Effector CD4-positive, alpha-beta T cell (primary cell): ENCODE data around the gene IQCN.
A peak's percentile ranks its signal among the peaks of the same experiment; 100 is the strongest.

Source experiments
- DNase-seq: peaks from one replicate; pipeline ENCODE4 v3.0.0-alpha.2; 2020

IQCN gene

GRCh38 chr19:18286973-18287635, 12.9 kb upstream of the IQCN start:
- no peak for DNase-seq

GRCh38 chr19:18284712-18285360, 10.6 kb upstream of the IQCN start:
- no peak for DNase-seq

GRCh38 chr19:18283338-18283737, 9.1 kb upstream of the IQCN start:
- no peak for DNase-seq

GRCh38 chr19:18282788-18283141, 8.5 kb upstream of the IQCN start:
- DNase-seq: no peak

DNA sequence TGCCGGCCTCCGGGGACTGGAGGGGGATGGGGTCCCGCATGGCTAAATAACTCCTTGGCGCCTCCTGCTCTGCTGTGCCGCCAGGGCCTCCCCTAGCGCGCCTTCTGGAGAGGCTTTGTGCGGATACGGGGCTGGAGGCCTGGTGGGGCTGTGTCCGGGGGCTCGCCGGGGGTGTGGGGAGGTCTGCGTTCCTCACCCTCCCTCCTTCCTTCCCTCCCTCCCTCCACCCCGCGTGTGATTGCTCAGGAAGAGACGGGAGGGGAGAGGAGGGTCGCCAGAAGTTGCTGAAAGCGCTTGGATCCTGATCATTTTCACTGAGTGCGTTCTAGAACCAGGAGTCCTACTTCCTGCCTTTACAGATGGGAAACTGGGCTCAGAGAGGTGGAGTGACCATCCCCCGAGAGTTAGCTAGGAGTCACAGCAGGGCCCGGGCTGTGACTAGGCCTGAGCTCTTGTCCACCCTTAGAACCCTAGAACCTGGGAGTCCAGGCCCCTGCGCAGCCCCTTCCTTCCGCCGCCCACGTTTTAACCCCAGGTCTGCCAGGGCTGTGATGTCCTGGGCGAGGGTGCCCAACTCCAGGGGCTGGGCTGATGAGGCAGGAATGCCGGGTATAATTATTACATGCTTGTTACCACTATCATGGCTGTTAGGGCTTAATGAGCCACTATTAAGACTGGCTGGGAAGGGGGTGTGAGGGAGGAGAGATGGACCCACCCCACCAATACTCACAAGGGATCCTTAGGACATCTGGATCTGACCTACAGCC, 8.0 kb upstream of the IQCN start:
- DNase-seq: no peak

- DNase-seq: peak; percentile 97
Observed at GRCh38 chr19:18281082-18282020, 7.1 kb upstream of the IQCN start, which contains the start of gene JUND. Gene JUND, minus strand, starts transcription at chr19:18281622. Its CDS starts 138 bp downstream, at chr19:18281484.

DNA sequence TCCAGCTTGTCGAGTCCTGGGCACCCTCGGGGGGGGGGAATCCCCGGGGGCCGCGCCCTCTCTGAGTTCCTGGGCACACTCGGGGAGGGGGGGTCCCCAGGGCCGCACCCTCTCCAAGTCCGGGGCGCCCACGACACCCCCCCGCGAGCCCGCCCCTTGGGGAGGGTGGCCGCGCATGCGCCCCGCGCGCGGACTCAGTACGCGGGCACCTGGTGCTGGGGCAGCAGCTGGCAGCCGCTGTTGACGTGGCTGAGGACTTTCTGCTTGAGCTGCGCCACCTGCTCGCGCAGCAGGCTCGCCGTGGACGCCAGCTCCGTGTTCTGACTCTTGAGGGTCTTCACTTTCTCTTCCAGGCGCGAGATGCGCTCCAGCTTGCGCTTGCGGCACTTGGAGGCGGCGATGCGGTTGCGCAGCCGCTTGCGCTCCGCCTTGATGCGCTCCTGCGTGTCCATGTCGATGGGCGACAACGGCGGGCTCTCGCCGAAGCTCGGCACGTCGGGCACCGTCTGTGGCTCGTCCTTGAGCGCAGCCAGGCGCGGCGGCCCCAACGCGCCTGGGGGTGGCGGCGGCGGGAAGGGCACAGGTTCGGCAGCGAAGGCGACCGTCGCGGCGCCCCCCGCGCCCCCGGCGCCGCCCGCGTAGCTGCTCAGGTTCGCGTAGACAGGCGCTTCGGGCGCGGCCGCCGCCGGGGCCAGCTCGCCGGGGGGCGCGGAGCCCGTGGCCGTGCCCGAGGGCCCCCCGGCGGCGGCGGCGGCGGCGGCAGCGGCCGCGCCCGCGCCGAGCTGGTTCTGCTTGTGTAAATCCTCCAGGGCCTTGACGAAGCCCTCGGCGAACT, 6.2 kb upstream of the IQCN start:
- peak; percentile 66 for DNase-seq

- DNase-seq: peak; percentile 81
Observed at GRCh38 chr19:18279516-18280246, 5.4 kb upstream of the IQCN start.

DNA sequence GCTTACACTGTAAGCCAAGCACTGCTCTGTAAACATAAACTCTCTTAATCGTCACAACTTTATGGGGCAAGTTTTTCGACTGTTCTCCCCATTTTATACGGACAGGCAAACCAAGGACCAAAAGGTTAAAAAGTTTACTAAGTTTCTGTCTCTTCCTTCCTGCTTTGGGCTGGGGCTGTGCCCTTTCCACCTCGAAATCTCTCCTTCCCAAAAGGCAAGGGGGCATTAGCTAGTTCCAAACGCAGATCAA, 4.9 kb upstream of the IQCN start:
- no peak for DNase-seq

DNA sequence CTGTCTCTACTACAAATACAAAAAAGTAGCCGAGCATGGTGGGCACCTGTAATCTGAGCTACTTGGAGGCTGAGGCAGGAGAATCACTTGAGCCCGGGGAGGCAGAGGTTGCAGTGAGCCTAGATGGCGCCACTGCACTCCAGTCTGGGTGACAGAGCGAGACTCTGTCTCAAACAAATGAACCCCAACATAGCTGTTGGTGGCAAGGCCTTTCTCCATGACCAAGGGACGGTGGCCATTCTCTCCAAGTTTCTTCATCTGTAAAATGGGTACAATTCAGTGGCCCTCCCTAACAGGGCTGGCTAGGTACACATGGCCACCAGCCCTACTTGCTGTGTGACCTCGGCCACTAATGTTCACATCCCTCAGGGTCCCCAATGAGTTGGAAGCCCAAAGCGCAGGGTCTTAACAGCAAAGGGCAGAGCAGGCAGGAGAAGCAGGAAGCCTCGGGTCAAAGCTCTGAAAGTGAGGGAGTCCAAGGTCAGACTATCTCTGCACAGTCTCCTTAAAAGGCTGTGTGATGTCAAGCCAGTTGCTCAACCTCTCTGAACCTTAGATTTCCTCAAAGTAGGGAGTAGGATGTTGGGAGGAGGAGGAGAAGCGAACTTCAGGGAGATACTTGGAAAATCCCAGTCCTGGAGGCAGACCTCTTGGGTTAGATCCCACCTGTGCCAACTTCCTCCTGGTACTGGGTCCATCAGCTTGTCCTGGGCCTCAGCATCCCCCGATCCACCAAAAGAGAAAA, 4.4 kb upstream of the IQCN start:
- peak; percentile 52 for DNase-seq

DNA sequence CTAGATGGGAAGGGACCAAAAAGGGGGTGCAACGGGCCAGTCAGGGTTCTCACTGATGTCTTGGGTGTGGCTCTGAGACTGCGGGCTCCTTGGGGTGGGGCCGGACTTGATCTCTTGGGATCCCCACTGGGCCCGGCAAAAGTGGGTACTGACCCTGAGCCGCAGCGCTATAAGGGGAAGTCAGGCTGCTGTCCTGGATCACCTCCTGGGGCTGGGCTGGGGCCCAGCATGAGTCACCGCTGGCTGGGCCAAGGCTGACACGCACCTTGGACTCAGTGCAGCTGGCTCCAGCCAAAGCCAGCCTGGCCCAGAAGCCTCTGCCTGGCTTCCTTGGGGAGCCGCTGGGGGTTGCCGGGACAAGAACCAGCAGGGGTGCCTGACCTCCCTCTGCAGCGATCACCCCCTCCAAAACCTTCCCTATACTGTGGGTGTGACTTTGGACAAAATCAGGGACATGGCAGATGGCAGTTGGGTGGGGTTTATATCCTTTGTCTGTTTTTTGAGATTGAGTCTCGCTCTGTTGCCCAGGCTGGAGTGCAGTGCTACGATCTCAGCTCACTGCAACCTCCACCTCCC, 617 bp upstream of the IQCN start:
- DNase-seq: no peak

GRCh38 chr19:18273561-18274218, 562 bp downstream of the IQCN start:
- DNase-seq: no peak

- no peak for DNase-seq
Observed at GRCh38 chr19:18271433-18271841, 2.8 kb downstream of the IQCN start.

DNA sequence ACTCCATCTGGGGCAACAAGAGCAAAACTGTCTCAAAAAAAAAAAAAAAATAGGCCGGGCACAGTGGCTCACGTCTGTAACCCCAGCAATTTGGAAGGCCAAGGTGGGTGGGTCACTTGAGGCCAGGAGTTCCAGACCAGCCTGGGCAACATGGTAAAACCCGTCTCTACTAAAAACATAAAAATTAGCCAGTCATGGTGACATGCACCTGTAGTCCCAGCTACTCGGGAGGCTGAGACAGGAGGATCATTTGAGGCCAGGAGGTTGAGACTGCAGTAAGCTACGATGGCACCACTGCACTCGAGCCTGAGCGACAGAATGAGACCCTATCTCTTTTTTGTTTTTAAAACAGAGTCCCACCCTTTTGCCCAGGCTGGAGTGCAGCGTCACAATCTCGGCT, 3.9 kb downstream of the IQCN start:
- DNase-seq: no peak

DNA sequence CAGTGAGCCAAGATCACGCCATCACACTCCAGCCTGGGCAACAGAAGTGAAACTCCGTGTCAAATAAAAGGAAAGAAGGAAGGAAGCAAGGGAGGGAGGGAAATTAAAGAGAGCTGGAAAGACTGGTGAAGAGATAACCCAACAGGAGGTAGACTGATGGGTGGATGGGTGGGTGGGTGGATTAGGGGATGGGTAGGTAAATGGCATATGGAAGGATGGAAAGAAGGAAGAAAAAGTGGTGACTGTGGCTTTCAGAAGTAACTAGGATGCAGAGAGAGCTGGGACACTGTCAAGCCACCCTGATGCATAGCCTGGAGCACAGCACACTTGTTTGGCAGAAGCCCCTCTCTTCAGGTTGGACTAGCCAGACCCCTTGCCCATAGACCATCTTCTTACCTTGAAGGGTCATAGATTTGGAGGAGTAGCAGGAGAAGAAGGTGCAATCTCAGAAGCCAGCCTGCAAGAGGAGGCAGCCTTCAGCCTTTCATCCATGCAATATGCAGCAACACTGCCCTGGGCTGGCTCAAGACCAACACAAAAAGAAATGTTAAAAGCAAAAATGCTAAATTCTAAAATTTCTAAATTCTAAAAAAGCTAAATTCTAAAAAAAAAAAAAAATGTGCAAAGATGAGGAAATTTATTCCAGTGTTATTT, 5.1 kb downstream of the IQCN start:
- DNase-seq: no peak

DNA sequence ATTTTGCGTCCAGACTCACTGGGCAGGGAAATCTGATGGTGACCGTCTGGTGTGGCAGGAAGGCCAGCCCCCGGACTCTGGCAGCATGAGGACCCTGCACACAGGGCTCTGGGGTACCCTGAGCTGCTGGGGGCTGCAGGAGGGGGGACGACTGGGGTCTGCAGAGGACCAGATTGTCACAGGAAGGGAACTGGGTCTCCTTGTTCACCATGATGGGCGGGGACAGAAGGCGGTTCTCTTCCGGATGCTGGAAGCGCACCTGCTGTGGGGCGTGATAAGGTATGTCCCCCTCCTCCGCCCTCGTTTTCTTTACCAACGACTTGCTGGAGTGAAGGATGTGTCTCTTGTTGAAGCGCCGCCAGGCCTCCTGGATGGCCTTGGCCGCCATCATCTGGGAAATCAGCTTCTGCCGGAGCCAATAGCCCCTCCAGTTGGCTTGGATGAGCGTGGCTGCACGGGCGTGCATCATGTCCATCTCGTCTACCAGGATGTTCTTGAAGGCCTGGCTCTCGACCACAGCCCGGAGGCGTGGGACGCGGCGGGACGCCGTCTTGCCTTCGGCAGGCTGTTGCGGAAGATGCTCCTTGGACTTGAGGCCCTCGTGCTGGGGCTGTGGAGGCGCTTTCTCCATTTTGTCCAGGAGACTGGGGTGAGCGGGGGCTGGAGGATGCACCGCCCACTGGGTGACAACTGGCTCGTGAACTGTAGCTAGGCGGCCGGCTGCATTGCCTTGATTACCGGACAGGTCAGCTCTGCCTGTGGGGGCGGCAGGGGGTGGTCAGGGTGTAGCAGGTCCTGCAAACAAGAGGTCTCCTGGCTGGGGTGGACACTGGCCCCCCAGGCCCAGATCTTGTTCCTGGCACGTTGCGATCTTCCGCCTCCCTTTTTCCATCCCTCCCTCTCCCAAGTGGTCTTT, 7.2 kb downstream of the IQCN start:
- DNase-seq: no peak

DNA sequence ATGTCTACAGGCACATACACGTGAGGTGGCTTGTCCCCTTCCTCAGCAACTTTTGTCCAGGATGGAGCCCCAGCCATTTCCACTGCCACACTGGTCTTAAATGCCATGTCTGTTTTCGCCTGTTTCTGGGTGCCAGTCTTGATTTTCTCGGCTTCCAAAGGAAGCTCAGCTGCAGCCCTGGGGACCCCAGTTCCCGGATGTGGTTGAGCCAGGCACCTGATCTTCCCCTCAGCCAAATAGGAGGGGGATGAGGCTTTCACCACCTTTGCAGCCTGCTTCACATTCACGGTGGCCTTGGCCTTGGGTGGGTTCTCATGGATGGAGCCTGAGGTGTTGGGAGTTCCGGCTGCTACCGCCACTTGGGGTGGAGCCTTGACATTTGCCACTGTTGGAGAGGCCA, 8.7 kb downstream of the IQCN start:
- no peak for DNase-seq

DNA sequence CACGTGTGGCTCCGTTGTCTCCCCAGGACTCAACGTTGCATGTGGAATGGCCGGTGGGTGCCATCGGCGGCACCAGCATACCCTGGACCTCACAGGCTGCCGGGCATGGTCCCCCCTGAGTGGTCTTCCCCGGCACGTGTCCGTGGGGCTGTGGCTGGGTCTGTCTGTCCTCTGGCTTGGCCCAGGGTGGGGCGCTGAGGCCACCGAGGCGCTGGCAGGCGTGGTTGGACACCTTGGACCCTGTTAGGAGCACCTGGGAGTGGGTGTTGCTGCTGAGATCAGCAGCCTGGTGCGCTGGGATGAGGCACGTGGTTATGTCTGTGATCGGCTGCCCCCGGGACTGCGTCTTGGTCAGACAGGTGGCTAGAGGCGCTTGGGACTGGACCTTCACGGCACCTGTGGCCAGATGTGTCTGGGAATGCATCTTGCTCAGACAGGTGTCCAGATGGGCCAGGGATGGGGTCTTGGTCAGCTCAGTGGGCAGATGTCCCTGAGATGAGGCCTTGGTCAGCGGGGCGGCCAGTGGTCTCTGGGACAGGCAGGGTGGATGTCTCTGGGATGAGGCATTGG, 9.2 kb downstream of the IQCN start:
- no peak for DNase-seq
